Measurements from ENCODE around the gene S100Z.
A peak's percentile ranks its signal among the peaks of the same experiment; 100 is the strongest.
"Not testable (repeated sequence)": the region's sequence is repeated elsewhere in the genome, so short reads cannot be mapped to it uniquely, and the experiment has no call there.

Gene S100Z

DNA sequence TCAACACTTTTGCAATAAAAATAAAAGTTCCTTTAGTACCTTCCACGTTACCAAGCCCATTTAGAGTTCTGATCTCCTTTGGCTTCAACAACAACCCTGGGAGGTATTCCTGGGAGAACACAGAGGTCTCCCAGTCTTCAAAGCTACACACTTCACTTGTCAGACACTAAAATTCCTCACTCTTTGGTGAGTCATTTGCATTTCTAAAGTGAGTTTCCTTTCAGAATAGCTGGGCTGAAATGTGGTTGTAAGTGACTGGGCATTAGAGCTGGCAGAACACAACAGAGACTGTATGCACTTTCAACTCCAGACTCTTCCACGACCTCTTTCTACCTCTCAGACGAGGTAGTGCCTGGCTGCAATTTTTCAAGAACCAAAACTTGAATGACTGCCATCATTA is 42.5 kb upstream of the S100Z start:
- H3K4me1 ChIP-seq (ENCODE audit: control extremely low read depth in 1 of 4, control insufficient read depth in 4 of 4, insufficient read depth in 4 of 4, low read length in 3 of 4), result peaks cover 0 to 22% (median 2%) of the 10 kb centered on the region in 4 experiments
- WGBS (ENCODE audit: insufficient coverage), result 82% methylated on average over 3 of the region's 3 CpGs
- ChIA-PET CTCF (interaction anchor here (1.1 to 2.0 kb wide), 4 partner anchors 10 to 33 kb away, joined by 3 to 6 read pairs (median 4); no protein-coding TSS in a partner anchor), POLR2A (interaction anchor here (0.7 kb wide), 1 partner anchor 35 kb away, joined by 3 read pairs; no protein-coding TSS in a partner anchor)
- H3K27ac ChIP-seq (ENCODE audit: insufficient read depth in 1 of 2, low read depth in 1 of 2, low read length in 2 of 2, poor library complexity in 1 of 2, severe bottlenecking in 2 of 2), result no peak overlapping the region
- H3K27me3 ChIP-seq (replicated peaks in 2 of 5; ENCODE audit: control insufficient read depth in 4 of 5, insufficient read depth in 5 of 5, low read length in 4 of 5), result no peaks in the 10 kb centered on the region
- H3K36me3 ChIP-seq (ENCODE audit: control insufficient read depth in 4 of 4, insufficient read depth in 4 of 4, low read length in 3 of 4), result no peaks in the 10 kb centered on the region
- H3K9me3 ChIP-seq (ENCODE audit: control extremely low read depth in 1 of 5, control insufficient read depth in 4 of 5, insufficient read depth in 2 of 5, low read depth in 1 of 5, low read length in 4 of 5), result no peaks in the 10 kb centered on the region
- H3K4me3 ChIP-seq (ENCODE audit: control insufficient read depth in 1 of 7, extremely low read depth in 1 of 7, insufficient read depth in 4 of 7, low read depth in 2 of 7, low read length in 6 of 7), result no peak overlapping the region
- peak in 2 of 3 donors; percentile 24 to 45 for DNase-seq

DNA sequence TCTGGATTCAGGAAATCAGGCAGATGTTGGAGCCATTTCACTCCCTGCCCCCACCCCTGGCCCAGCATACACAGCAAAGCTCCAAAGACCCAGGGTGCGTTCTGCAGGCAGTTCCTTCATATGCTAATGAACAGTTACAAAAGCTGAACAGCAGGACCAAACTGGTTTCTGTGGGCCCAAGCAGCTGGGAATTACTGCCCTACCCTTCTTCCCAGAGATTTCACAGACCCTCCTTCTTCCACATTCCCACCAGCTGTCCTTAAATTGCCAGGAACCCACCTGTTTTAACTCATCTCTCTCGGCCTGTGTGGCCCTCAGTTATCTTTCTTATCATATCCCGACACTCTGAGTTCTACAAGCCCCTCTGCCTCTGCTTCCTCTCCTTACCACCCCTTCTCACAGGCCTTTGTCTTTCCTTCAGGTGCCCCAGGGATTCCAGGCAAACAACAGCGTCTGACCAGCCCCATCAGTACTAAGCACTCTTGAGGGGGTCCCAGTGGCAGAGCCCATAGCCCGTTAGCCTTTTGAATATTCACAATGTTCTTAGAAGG is 41.6 kb upstream of the S100Z start:
- H3K27ac ChIP-seq (ENCODE audit: insufficient read depth in 1 of 2, low read depth in 1 of 2, low read length in 2 of 2, poor library complexity in 1 of 2, severe bottlenecking in 2 of 2), result no peak overlapping the region
- POLR2A ChIA-PET, result interaction anchor here (0.7 kb wide), 1 partner anchor 34 kb away, joined by 3 read pairs; no protein-coding TSS in a partner anchor
- CTCF ChIA-PET, result interaction anchor here (0.8 to 2.0 kb wide), 5 partner anchors 9 to 34 kb away, joined by 3 to 6 read pairs (median 3); no protein-coding TSS in a partner anchor
- no peak for DNase-seq
- no peaks in the 10 kb centered on the region for H3K27me3 ChIP-seq (replicated peaks in 2 of 5; ENCODE audit: control insufficient read depth in 4 of 5, insufficient read depth in 5 of 5, low read length in 4 of 5)
- H3K36me3 ChIP-seq (ENCODE audit: control insufficient read depth in 4 of 4, insufficient read depth in 4 of 4, low read length in 3 of 4), result no peaks in the 10 kb centered on the region
- 94% methylated on average over 3 of the region's 5 CpGs for WGBS (ENCODE audit: insufficient coverage)
- peaks cover 0 to 22% (median 2%) of the 10 kb centered on the region in 4 experiments for H3K4me1 ChIP-seq (ENCODE audit: control extremely low read depth in 1 of 4, control insufficient read depth in 4 of 4, insufficient read depth in 4 of 4, low read length in 3 of 4)
- no peaks in the 10 kb centered on the region for H3K9me3 ChIP-seq (ENCODE audit: control extremely low read depth in 1 of 5, control insufficient read depth in 4 of 5, insufficient read depth in 2 of 5, low read depth in 1 of 5, low read length in 4 of 5)
- H3K4me3 ChIP-seq (ENCODE audit: control insufficient read depth in 1 of 7, extremely low read depth in 1 of 7, insufficient read depth in 4 of 7, low read depth in 2 of 7, low read length in 6 of 7), result no peak overlapping the region

DNA sequence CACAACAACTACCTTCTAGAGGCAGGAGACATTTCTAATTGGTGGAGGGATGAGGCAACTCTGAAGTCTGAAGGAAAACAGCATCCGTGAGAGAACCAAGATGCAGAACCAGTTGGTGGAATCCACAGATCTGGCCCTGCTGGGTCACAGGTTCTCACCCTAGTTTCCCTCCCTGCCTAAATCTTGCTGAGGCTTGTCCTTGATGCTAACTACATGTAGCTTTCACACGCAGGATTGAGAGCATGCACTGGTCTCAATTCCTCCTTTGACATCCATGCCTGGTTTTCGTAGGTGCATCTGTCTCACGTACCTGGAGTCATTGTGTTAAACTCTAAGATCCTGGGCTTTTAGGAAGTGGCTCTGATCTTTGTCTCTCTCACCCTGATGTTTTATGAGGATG is 40.7 kb upstream of the S100Z start:
- Histone ChIP-seq H3K9me3 (ENCODE audit: control extremely low read depth in 1 of 5, control insufficient read depth in 4 of 5, insufficient read depth in 2 of 5, low read depth in 1 of 5, low read length in 4 of 5) (no peaks in the 10 kb centered on the region), H3K4me1 (ENCODE audit: control extremely low read depth in 1 of 4, control insufficient read depth in 4 of 4, insufficient read depth in 4 of 4, low read length in 3 of 4) (peaks cover 0 to 18% (median 1%) of the 10 kb centered on the region in 4 experiments), H3K27ac (ENCODE audit: insufficient read depth in 1 of 2, low read depth in 1 of 2, low read length in 2 of 2, poor library complexity in 1 of 2, severe bottlenecking in 2 of 2) (no peak overlapping the region), H3K36me3 (ENCODE audit: control insufficient read depth in 4 of 4, insufficient read depth in 4 of 4, low read length in 3 of 4) (no peaks in the 10 kb centered on the region), H3K4me3 (ENCODE audit: control insufficient read depth in 1 of 7, extremely low read depth in 1 of 7, insufficient read depth in 4 of 7, low read depth in 2 of 7, low read length in 6 of 7) (no peak overlapping the region), H3K27me3 (replicated peaks in 2 of 5; ENCODE audit: control insufficient read depth in 4 of 5, insufficient read depth in 5 of 5, low read length in 4 of 5) (no peaks in the 10 kb centered on the region)
- DNase-seq, result no peak
- POLR2A ChIA-PET, result no interaction called here
- 96% methylated on average over 4 of the region's 4 CpGs for WGBS (ENCODE audit: insufficient coverage)
- CTCF ChIA-PET, result no interaction called here

DNA sequence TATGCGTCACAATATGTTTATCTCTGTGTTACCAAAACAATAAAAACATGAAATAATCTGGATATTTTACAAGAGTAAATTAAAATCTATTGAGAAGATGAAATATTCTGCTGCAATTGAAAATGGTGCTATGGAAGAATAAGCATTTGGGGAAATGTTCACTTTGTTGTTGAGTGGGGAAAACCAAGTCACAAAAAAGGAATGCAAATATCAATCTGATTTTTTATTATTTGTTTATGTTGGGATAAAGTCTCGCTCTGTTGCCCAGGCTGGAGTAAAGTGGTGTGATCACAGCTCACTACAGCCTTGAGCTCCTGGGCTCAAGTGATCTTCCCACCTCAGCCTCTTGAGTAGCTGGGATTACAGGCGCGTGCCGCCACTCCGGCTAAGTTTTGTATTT is 39.6 kb upstream of the S100Z start:
- ChIA-PET POLR2A (no interaction called here), CTCF (interaction anchor here (1.6 kb wide), 1 partner anchor 11 kb away, joined by 4 read pairs; no protein-coding TSS in a partner anchor)
- Histone ChIP-seq H3K36me3 (ENCODE audit: control insufficient read depth in 4 of 4, insufficient read depth in 4 of 4, low read length in 3 of 4) (no peaks in the 10 kb centered on the region), H3K4me1 (ENCODE audit: control extremely low read depth in 1 of 4, control insufficient read depth in 4 of 4, insufficient read depth in 4 of 4, low read length in 3 of 4) (peaks cover 0 to 15% (median 0%) of the 10 kb centered on the region in 4 experiments), H3K27me3 (replicated peaks in 2 of 5; ENCODE audit: control insufficient read depth in 4 of 5, insufficient read depth in 5 of 5, low read length in 4 of 5) (no peaks in the 10 kb centered on the region), H3K27ac (ENCODE audit: insufficient read depth in 1 of 2, low read depth in 1 of 2, low read length in 2 of 2, poor library complexity in 1 of 2, severe bottlenecking in 2 of 2) (no peak overlapping the region), H3K4me3 (ENCODE audit: control insufficient read depth in 1 of 7, extremely low read depth in 1 of 7, insufficient read depth in 4 of 7, low read depth in 2 of 7, low read length in 6 of 7) (no peak overlapping the region), H3K9me3 (ENCODE audit: control extremely low read depth in 1 of 5, control insufficient read depth in 4 of 5, insufficient read depth in 2 of 5, low read depth in 1 of 5, low read length in 4 of 5) (no peaks in the 10 kb centered on the region)
- DNase-seq, result no peak
- 98% methylated on average over 5 of the region's 6 CpGs for WGBS (ENCODE audit: insufficient coverage)

DNA sequence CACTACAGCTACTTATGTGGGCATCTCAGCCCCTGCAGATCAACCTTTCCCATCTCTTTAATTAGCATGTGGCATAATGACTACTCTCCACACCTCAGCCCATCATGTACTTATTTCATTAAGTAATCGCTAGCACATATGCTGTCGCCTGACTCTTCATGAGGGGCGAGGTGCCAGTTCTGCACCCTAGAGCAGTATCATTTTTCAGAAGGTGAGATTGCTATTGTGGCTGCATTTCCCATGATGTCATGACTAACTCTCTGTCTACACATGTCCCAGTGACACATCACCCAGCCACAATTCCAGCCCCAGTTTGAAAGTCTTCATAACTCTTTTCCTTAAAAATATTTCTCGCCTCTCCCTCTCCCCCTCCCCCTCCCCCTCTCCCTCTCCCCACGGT is 38.6 kb upstream of the S100Z start:
- POLR2A ChIA-PET, result no interaction called here
- Histone ChIP-seq H3K4me3 (ENCODE audit: control insufficient read depth in 1 of 7, extremely low read depth in 1 of 7, insufficient read depth in 4 of 7, low read depth in 2 of 7, low read length in 6 of 7) (no peak overlapping the region), H3K9me3 (ENCODE audit: control extremely low read depth in 1 of 5, control insufficient read depth in 4 of 5, insufficient read depth in 2 of 5, low read depth in 1 of 5, low read length in 4 of 5) (no peaks in the 10 kb centered on the region), H3K36me3 (ENCODE audit: control insufficient read depth in 4 of 4, insufficient read depth in 4 of 4, low read length in 3 of 4) (no peaks in the 10 kb centered on the region), H3K27me3 (replicated peaks in 2 of 5; ENCODE audit: control insufficient read depth in 4 of 5, insufficient read depth in 5 of 5, low read length in 4 of 5) (no peaks in the 10 kb centered on the region), H3K4me1 (ENCODE audit: control extremely low read depth in 1 of 4, control insufficient read depth in 4 of 4, insufficient read depth in 4 of 4, low read length in 3 of 4) (peaks cover 0 to 15% (median 0%) of the 10 kb centered on the region in 4 experiments), H3K27ac (ENCODE audit: insufficient read depth in 1 of 2, low read depth in 1 of 2, low read length in 2 of 2, poor library complexity in 1 of 2, severe bottlenecking in 2 of 2) (no peak overlapping the region)
- no peak for DNase-seq
- CTCF ChIA-PET, result interaction anchor here (1.6 kb wide), 1 partner anchor 12 kb away, joined by 4 read pairs; no protein-coding TSS in a partner anchor
- 100% methylated on average over 3 of the region's 5 CpGs for WGBS (ENCODE audit: insufficient coverage)

DNA sequence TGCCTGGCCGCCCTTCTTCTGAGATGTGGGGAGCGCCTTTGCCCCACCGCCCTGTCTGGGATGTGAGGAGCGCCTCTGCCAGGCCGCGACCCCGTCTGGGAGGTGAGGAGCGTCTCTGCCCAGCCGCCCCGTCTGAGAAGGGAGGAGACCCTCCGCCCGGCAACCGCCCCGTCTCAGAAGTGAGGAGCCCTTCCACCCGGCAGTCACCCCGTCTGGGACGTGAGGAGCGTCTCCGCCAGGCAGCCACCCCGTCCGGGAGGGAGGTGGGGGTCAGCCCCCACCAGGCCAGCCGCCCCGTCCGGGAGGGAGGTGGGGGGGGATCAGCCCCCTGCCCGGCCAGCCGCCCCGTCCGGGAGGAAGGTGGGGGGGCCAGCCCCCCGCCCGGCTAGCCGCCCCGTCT is 37.6 kb upstream of the S100Z start:
- H3K4me1 ChIP-seq (ENCODE audit: control extremely low read depth in 1 of 4, control insufficient read depth in 4 of 4, insufficient read depth in 4 of 4, low read length in 3 of 4), result peaks cover 0 to 13% (median 0%) of the 10 kb centered on the region in 4 experiments
- CTCF ChIA-PET; H3K36me3 ChIP-seq (ENCODE audit: control insufficient read depth in 4 of 4, insufficient read depth in 4 of 4, low read length in 3 of 4); H3K4me3 ChIP-seq (ENCODE audit: control insufficient read depth in 1 of 7, extremely low read depth in 1 of 7, insufficient read depth in 4 of 7, low read depth in 2 of 7, low read length in 6 of 7); H3K27ac ChIP-seq (ENCODE audit: insufficient read depth in 1 of 2, low read depth in 1 of 2, low read length in 2 of 2, poor library complexity in 1 of 2, severe bottlenecking in 2 of 2); H3K9me3 ChIP-seq (ENCODE audit: control extremely low read depth in 1 of 5, control insufficient read depth in 4 of 5, insufficient read depth in 2 of 5, low read depth in 1 of 5, low read length in 4 of 5); H3K27me3 ChIP-seq (replicated peaks in 2 of 5; ENCODE audit: control insufficient read depth in 4 of 5, insufficient read depth in 5 of 5, low read length in 4 of 5); POLR2A ChIA-PET; DNase-seq: not testable (repeated sequence)
- 98% methylated on average over 14 of the region's 32 CpGs for WGBS (ENCODE audit: insufficient coverage)

DNA sequence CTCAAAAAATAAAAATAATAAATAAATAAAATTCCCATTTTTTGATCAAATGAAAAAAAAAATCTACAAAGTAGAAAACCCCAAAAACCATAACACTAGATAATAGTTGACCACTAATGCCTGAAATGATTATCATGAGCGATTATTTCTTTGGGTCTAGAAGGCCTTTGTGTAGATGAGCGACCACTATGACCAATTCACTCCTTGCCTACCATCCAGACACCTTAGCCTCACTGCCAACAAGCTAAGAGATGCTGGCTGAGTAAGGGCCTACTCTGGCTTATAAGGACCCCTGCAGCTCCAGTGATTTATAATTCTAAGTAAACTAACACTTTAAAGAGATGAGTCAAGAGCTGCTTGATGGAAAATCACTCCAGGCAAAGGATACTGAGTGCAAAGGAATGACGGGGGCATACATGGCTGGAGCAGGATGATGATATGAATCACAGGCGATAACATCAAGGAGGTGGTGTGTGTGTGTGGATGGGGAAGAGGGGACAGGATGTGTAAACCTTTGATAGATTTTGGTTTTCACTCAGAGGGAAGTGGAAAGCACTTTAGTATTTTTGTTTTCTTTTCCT is 35.7 kb upstream of the S100Z start:
- CTCF ChIA-PET, result interaction anchor here (0.6 to 1.3 kb wide), 2 partner anchors 31 to 39 kb away, joined by 3 read pairs; no protein-coding TSS in a partner anchor
- no peaks in the 10 kb centered on the region for H3K9me3 ChIP-seq (ENCODE audit: control extremely low read depth in 1 of 5, control insufficient read depth in 4 of 5, insufficient read depth in 2 of 5, low read depth in 1 of 5, low read length in 4 of 5)
- no peak overlapping the region for H3K4me3 ChIP-seq (ENCODE audit: control insufficient read depth in 1 of 7, extremely low read depth in 1 of 7, insufficient read depth in 4 of 7, low read depth in 2 of 7, low read length in 6 of 7)
- no peak for DNase-seq
- H3K4me1 ChIP-seq (ENCODE audit: control extremely low read depth in 1 of 4, control insufficient read depth in 4 of 4, insufficient read depth in 4 of 4, low read length in 3 of 4), result peaks cover 0 to 9% (median 1%) of the 10 kb centered on the region in 4 experiments
- H3K27me3 ChIP-seq (replicated peaks in 2 of 5; ENCODE audit: control insufficient read depth in 4 of 5, insufficient read depth in 5 of 5, low read length in 4 of 5), result no peaks in the 10 kb centered on the region
- POLR2A ChIA-PET, result no interaction called here
- WGBS (ENCODE audit: insufficient coverage), result 70% methylated on average over 3 of the region's 4 CpGs
- no peaks in the 10 kb centered on the region for H3K36me3 ChIP-seq (ENCODE audit: control insufficient read depth in 4 of 4, insufficient read depth in 4 of 4, low read length in 3 of 4)
- no peak overlapping the region for H3K27ac ChIP-seq (ENCODE audit: insufficient read depth in 1 of 2, low read depth in 1 of 2, low read length in 2 of 2, poor library complexity in 1 of 2, severe bottlenecking in 2 of 2)
